Naive thymus-derived CD4-positive, alpha-beta T cell (primary cell): ENCODE results near the gene IRF4. TPM values are rescaled to one million over a fixed set of nuclear protein-coding genes. Genes with fewer than 3 reads are reported as not detected.

ENCODE experiments used
- ATAC-seq: fragments of 150-1000 bp; cut with Tn5 transposase; 2 replicates; pipeline ENCODE4 v1.10.0; 2021; ENCODE audit warnings: mild to moderate bottlenecking, moderate library complexity
- CTCF ChIA-PET: fragments of 350-600 bp; sonication (Branson Sonifier 250); formaldehyde crosslinking; loops from one replicate; lab custom pipeline; 2021; ENCODE audit warnings: antibody characterized with exemption; lab: Charles Lee
- POLR2A ChIA-PET: fragments of 350-600 bp; sonication (Branson Sonifier 250); formaldehyde crosslinking; loops from one replicate; lab custom pipeline; 2021; ENCODE audit warnings: antibody characterized with exemption, inconsistent platforms; lab: Charles Lee
- DNase-seq, 9 donors: peaks; one replicate each; pipeline versions ENCODE4 v3.0.0 to v3.0.0-alpha.2; 2020 to 2022; ENCODE audit warnings: mixed read lengths in 1 of 9
- H3K27ac ChIP-seq: one replicate; pipeline ENCODE4 v1.7.0; 2013; ENCODE audit warnings: mild to moderate bottlenecking, low read depth, low read length, moderate library complexity
- H3K27me3 ChIP-seq, 2 donors: one replicate each; pipeline ENCODE4 v1.7.0; 2013; ENCODE audit warnings: low read length in 2 of 2, mild to moderate bottlenecking in 2 of 2, moderate library complexity in 2 of 2; ENCODE audit not compliant: control insufficient read depth in 2 of 2, insufficient read depth in 2 of 2
- H3K36me3 ChIP-seq, 3 experiments: 1 replicate in 2 of 3; 2 replicates in 1 of 3; pipeline ENCODE4 v1.7.0; 2013; ENCODE audit warnings: low read length in 3 of 3, mild to moderate bottlenecking in 3 of 3, moderate library complexity in 1 of 3; ENCODE audit not compliant: insufficient read depth in 3 of 3, control insufficient read depth in 2 of 3
- H3K4me1 ChIP-seq, 2 donors: one replicate each; pipeline ENCODE4 v1.7.0; 2013; ENCODE audit warnings: low read length in 2 of 2, mild to moderate bottlenecking in 2 of 2, moderate library complexity in 1 of 2; ENCODE audit not compliant: control insufficient read depth in 2 of 2, insufficient read depth in 2 of 2
- H3K4me3 ChIP-seq: 2 replicates; pipeline ENCODE4 v1.7.0; 2013; ENCODE audit warnings: mild to moderate bottlenecking, low read length
- H3K9me3 ChIP-seq, 3 experiments: 1 replicate in 2 of 3; 2 replicates in 1 of 3; pipeline ENCODE4 v1.7.0; 2013; ENCODE audit warnings: low read length in 3 of 3; ENCODE audit not compliant: control insufficient read depth in 2 of 3
- H3K27ac Mint-ChIP-seq, 9 donors: one replicate each; pipeline ENCODE4 v1.8.0; 2020 to 2022; ENCODE audit warnings: mixed read lengths in 9 of 9, mild to moderate bottlenecking in 8 of 9, moderate library complexity in 5 of 9, inconsistent platforms in 2 of 9
- H3K27me3 Mint-ChIP-seq, 5 donors: one replicate each; pipeline ENCODE4 v1.8.0; 2021 to 2022; ENCODE audit warnings: mixed read lengths in 5 of 5, mild to moderate bottlenecking in 1 of 5
- H3K36me3 Mint-ChIP-seq, 5 donors: one replicate each; pipeline ENCODE4 v1.8.0; 2020 to 2022; ENCODE audit warnings: mixed read lengths in 5 of 5, mild to moderate bottlenecking in 3 of 5, inconsistent platforms in 1 of 5
- H3K4me1 Mint-ChIP-seq, 7 donors: one replicate each; pipeline ENCODE4 v1.8.0; 2020 to 2022; ENCODE audit warnings: mixed read lengths in 7 of 7, mild to moderate bottlenecking in 3 of 7, inconsistent platforms in 1 of 7
- H3K4me3 Mint-ChIP-seq, 10 donors: one replicate each; pipeline ENCODE4 v1.8.0; 2020 to 2022; ENCODE audit warnings: mild to moderate bottlenecking in 10 of 10, mixed read lengths in 10 of 10, moderate library complexity in 6 of 10, inconsistent platforms in 2 of 10
- H3K9me3 Mint-ChIP-seq, 11 donors: one replicate each; pipeline ENCODE4 v1.8.0; 2020 to 2022; ENCODE audit warnings: mixed read lengths in 11 of 11, mild to moderate bottlenecking in 4 of 11, inconsistent platforms in 1 of 11, moderate library complexity in 1 of 11
- intact Hi-C, 2 donors: fragments of 100-400 bp; cut with micrococcal nuclease; formaldehyde crosslinking; loops; one replicate each; pipeline ENCODE4 v1.15.1; 2023
- polyA plus RNA-seq, 2 donors: library from polyadenylated mRNA; unstranded; fragments of 300-500 nt; fragmentation: Illumina TruSeq; gene quantifications; one replicate each; pipeline ENCODE4 v1.2.3, GENCODE V29; 2021
- total RNA-seq, 6 experiments: library from RNA in 5 of 6; stranded (reverse) in 5 of 6; gene quantifications; 1 replicate in 5 of 6; 2 replicates in 1 of 6; pipeline ENCODE4 v1.2.3 and lab custom pipeline; 2021 to 2026

Gene IRF4
- total and polyA plus RNA-seq, 7 experiments from 2014 or later, result 3.2 to 175 (median 13.0) TPM

GRCh38 chr6:456887-457286 is 65.3 kb downstream of the IRF4 start:
- Histone ChIP-seq H3K27me3 (no peaks in the 10 kb centered on the region), H3K4me3 (no peak overlapping the region), H3K4me1 (no peaks in the 10 kb centered on the region), H3K27ac (no peak overlapping the region), H3K9me3 (no peaks in the 10 kb centered on the region), H3K36me3 (no peaks in the 10 kb centered on the region)
- Mint-ChIP-seq H3K27ac (peak overlapping the region in 1 of 9 donors; percentile 71), H3K4me1 (peaks cover 0 to 29% (median 6%) of the 10 kb centered on the region in 7 donors), H3K9me3 (peaks cover 0 to 19% (median 8%) of the 10 kb centered on the region in 11 donors), H3K36me3 (peaks cover 0 to 19% (median 0%) of the 10 kb centered on the region in 5 donors), H3K4me3 (no peak overlapping the region), H3K27me3 (no peaks in the 10 kb centered on the region)
- DNase-seq, result no peak
- ATAC-seq, result no peak
- intact Hi-C loops, result no loop called here
- ChIA-PET POLR2A (no interaction called here), CTCF (no interaction called here)

Other genes starting within 250 kb of the IRF4 start
- gene DUSP22, start 99.3 kb upstream of the IRF4 start, total RNA-seq, result 10 to 100 TPM; 24.8 to 57.2 (median 51.0) TPM
- 10 to 100 TPM; 30.6 to 36.6 TPM for gene DUSP22, start 99.3 kb upstream of the IRF4 start, polyA plus RNA-seq